HCT116 (cell line): ENCODE results near the gene RINL. TPM values are rescaled to one million over a fixed set of nuclear protein-coding genes. Genes with fewer than 3 reads are reported as not detected.

Experiments used
- ATAC-seq: fragments of 200-7000 bp; cut with Tn5 transposase; 2 replicates; pipeline ENCODE4 v1.9.1; 2020; ENCODE audit warnings: mild to moderate bottlenecking, moderate library complexity
- BruUV-seq: library from RNA; stranded (reverse); fragments of 400-500 nt; replicated peaks from 2 replicates; lab custom pipeline; 2021; lab: Mats Ljungman, UMichigan
- CTCF ChIA-PET: fragments of 300-600 bp; sonication (Branson Sonifier 250); formaldehyde crosslinking; loops from one replicate; lab custom pipeline; 2021; ENCODE audit warnings: antibody characterized with exemption; lab: Charles Lee
- POLR2A ChIA-PET: fragments of 300-600, 350-600 bp; sonication (Branson Sonifier 250); formaldehyde crosslinking; loops from one replicate; lab custom pipeline; 2021; ENCODE audit warnings: antibody characterized with exemption; lab: Charles Lee
- RAD21 ChIA-PET, 2 experiments: fragments of 300-600 bp; sonication (Branson Sonifier 250); formaldehyde crosslinking; loops; one replicate each; lab custom pipeline; 2023; ENCODE audit warnings: low total read pairs in 2 of 2; ENCODE audit not compliant: uncharacterized antibody in 2 of 2, unreplicated experiment in 2 of 2, low non-redundant PET in 1 of 2; lab: Charles Lee
- DNase-seq: peaks from one replicate; pipeline ENCODE4 v3.0.0-alpha.2; 2010; ENCODE audit warnings: low read depth, low spot score
- H2AFZ ChIP-seq: fragments of 200-600 bp; shearing (Covaris generic), sonication (generic); 2 replicates; pipeline ENCODE4 v1.6.1; 2017; ENCODE audit warnings: low read depth, mixed run types, mixed read lengths, antibody characterized with exemption, low read length; ENCODE audit not compliant: poor library complexity, severe bottlenecking
- H3K27ac ChIP-seq: 2 replicates; pipeline ENCODE4 v1.5.1; 2012; ENCODE audit warnings: low read depth, low read length
- H3K27me3 ChIP-seq: fragments of 200-600 bp; sonication (generic); 2 replicates; pipeline ENCODE4 v1.6.1; 2016; ENCODE audit warnings: mixed run types, low read length, mixed read lengths; ENCODE audit not compliant: insufficient read depth
- H3K36me3 ChIP-seq, 2 experiments: fragments of 200-500 bp in 1 of 2; fragments of 200-600 bp in 1 of 2; sonication (Bioruptor generic) in 1 of 2; sonication (generic) in 1 of 2; 2 replicates each; pipeline versions ENCODE4 v1.5.1 to v1.6.1; 2014 to 2016; ENCODE audit warnings: low read length in 2 of 2, inconsistent platforms in 1 of 2, mixed read lengths in 1 of 2, mixed run types in 1 of 2; ENCODE audit not compliant: insufficient read depth in 2 of 2, control insufficient read depth in 1 of 2
- H3K4me1 ChIP-seq, 2 experiments: fragments of 200-600 bp in 1 of 2; sonication (generic) in 1 of 2; 2 replicates each; pipeline versions ENCODE4 v1.5.1 to v1.6.1; 2012 to 2017; ENCODE audit warnings: low read length in 2 of 2, inconsistent platforms in 1 of 2, mild to moderate bottlenecking in 1 of 2, mixed read lengths in 1 of 2, mixed run types in 1 of 2, moderate library complexity in 1 of 2; ENCODE audit not compliant: insufficient read depth in 2 of 2, control insufficient read depth in 1 of 2
- H3K4me2 ChIP-seq: fragments of 200-600 bp; sonication (generic); 2 replicates; pipeline ENCODE4 v1.6.1; 2017; ENCODE audit warnings: mixed run types, low read length, mixed read lengths
- H3K4me3 ChIP-seq, 2 experiments: fragments of 200-600 bp in 1 of 2; sonication (generic) in 1 of 2; replicated peaks in 1 of 2; 2 replicates each; pipeline ENCODE4 v1.5.1; 2011 to 2016; ENCODE audit warnings: low read length in 2 of 2, control low read depth in 1 of 2, low read depth in 1 of 2, mild to moderate bottlenecking in 1 of 2, mixed read lengths in 1 of 2, mixed run types in 1 of 2
- H3K79me2 ChIP-seq: fragments of 200-600 bp; sonication (generic); 2 replicates; pipeline ENCODE4 v1.6.1; 2017; ENCODE audit warnings: mild to moderate bottlenecking, mixed run types, low read length, moderate library complexity, mixed read lengths; ENCODE audit not compliant: insufficient read depth
- H3K9ac ChIP-seq: fragments of 200-600 bp; sonication (generic); 2 replicates; pipeline ENCODE4 v1.6.1; 2016; ENCODE audit warnings: low read length, mixed read lengths
- H3K9me2 ChIP-seq: fragments of 200-600 bp; sonication (generic), shearing (Covaris generic); 2 replicates; pipeline ENCODE4 v1.6.1; 2017; ENCODE audit warnings: mixed run types, mild to moderate bottlenecking, moderate library complexity; ENCODE audit not compliant: insufficient read depth
- H3K9me3 ChIP-seq, 2 experiments: fragments of 200-500 bp in 1 of 2; fragments of 200-600 bp in 1 of 2; sonication (Bioruptor generic) in 1 of 2; sonication (generic) in 1 of 2; 2 replicates each; pipeline ENCODE4 v1.6.1; 2014 to 2017; ENCODE audit warnings: low read length in 2 of 2, mixed read lengths in 2 of 2, inconsistent platforms in 1 of 2, low read depth in 1 of 2, mild to moderate bottlenecking in 1 of 2, mixed run types in 1 of 2, moderate library complexity in 1 of 2; ENCODE audit not compliant: control insufficient read depth in 1 of 2, insufficient read depth in 1 of 2
- H4K20me1 ChIP-seq: fragments of 200-600 bp; sonication (generic), shearing (Covaris generic); 2 replicates; pipeline ENCODE4 v1.6.1; 2017; ENCODE audit warnings: mixed run types, mild to moderate bottlenecking, moderate library complexity; ENCODE audit not compliant: insufficient read depth
- ATF3 ChIP-seq: IDR thresholded peaks from 2 replicates; pipeline ENCODE4 v1.6.1; 2012
- CBX3 ChIP-seq: IDR thresholded peaks from 2 replicates; pipeline ENCODE4 v1.6.1; 2012; ENCODE audit warnings: low read depth
- CEBPB ChIP-seq: IDR thresholded peaks from 2 replicates; pipeline ENCODE4 v1.6.1; 2012; ENCODE audit warnings: low read depth
- EGR1 ChIP-seq: IDR thresholded peaks from 2 replicates; pipeline ENCODE4 v1.6.1; 2012; ENCODE audit warnings: low read depth
- ELF1 ChIP-seq: IDR thresholded peaks from 2 replicates; pipeline ENCODE4 v1.6.1; 2012; ENCODE audit warnings: low read depth, borderline replicate concordance
- EZH2 ChIP-seq: fragments of 200-600 bp; sonication (generic); IDR thresholded peaks from 2 replicates; pipeline ENCODE4 v1.6.1; 2017; ENCODE audit warnings: antibody characterized with exemption, mixed run types
- EZH2phosphoT487 ChIP-seq: fragments of 200-600 bp; IDR thresholded peaks from 2 replicates; pipeline ENCODE4 v1.6.1; 2018; ENCODE audit warnings: antibody characterized with exemption, borderline replicate concordance
- FOSL1 ChIP-seq: IDR thresholded peaks from 2 replicates; pipeline ENCODE4 v1.6.1; 2012; ENCODE audit warnings: low read depth
- JUND ChIP-seq: IDR thresholded peaks from 2 replicates; pipeline ENCODE4 v1.6.1; 2012
- RAD21 ChIP-seq: IDR thresholded peaks from 2 replicates; pipeline ENCODE4 v1.6.1; 2012; ENCODE audit warnings: low read depth, mild to moderate bottlenecking
- SIN3A ChIP-seq: IDR thresholded peaks from 2 replicates; pipeline ENCODE4 v1.6.1; 2012; ENCODE audit warnings: low read depth
- SP1 ChIP-seq: IDR thresholded peaks from 2 replicates; pipeline ENCODE4 v1.6.1; 2012; ENCODE audit warnings: low read depth
- SRF ChIP-seq: IDR thresholded peaks from 2 replicates; pipeline ENCODE4 v1.6.1; 2012; ENCODE audit warnings: low read depth
- TCF7L2 ChIP-seq: IDR thresholded peaks from 2 replicates; pipeline ENCODE4 v1.7.0; 2011; ENCODE audit warnings: borderline replicate concordance, inconsistent platforms; ENCODE audit not compliant: insufficient read depth, insufficient read length; ENCODE audit errors: extremely low read depth
- YY1 ChIP-seq: IDR thresholded peaks from 2 replicates; pipeline ENCODE4 v1.6.1; 2011; ENCODE audit warnings: low read length, low read depth, moderate library complexity, mild to moderate bottlenecking; ENCODE audit not compliant: insufficient replicate concordance; ENCODE audit errors: extremely low read depth
- ZNF274 ChIP-seq: fragments of 200-500 bp; sonication (Bioruptor generic); IDR thresholded peaks from 2 replicates; pipeline ENCODE4 v1.6.1; 2014; ENCODE audit warnings: mild to moderate bottlenecking, low read depth, low read length, inconsistent platforms
- intact Hi-C: fragments of 100-400 bp; cut with micrococcal nuclease; formaldehyde crosslinking; loops from 2 replicates; pipeline ENCODE4 v1.10.0; 2022
- total RNA-seq: library from RNA; stranded (reverse); gene quantifications from one replicate; pipeline ENCODE4 v1.2.1, GENCODE V29; 2021; ENCODE audit not compliant: unreplicated experiment
- TF ChIP-seq, protein P1 (sequence below): IDR thresholded peaks from 2 replicates; pipeline ENCODE4 v1.6.1; 2012
- TF ChIP-seq, protein P2 (sequence below): IDR thresholded peaks from 2 replicates; pipeline ENCODE4 v1.6.1; 2011; ENCODE audit warnings: mild to moderate bottlenecking, low read length, moderate library complexity; ENCODE audit not compliant: insufficient replicate concordance; ENCODE audit errors: extremely low read depth
- TF ChIP-seq, protein P3 (sequence below), 3 experiments: fragments of 200-600 bp in 1 of 3; sonication (generic) in 1 of 3; IDR thresholded peaks in 2 of 3; conservative IDR thresholded peaks in 1 of 3; 2 replicates each; pipeline ENCODE4 v1.5.1; 2012 to 2017; ENCODE audit warnings: low read depth in 2 of 3, low read length in 2 of 3, antibody characterized with exemption in 1 of 3, borderline replicate concordance in 1 of 3, control low read depth in 1 of 3, mild to moderate bottlenecking in 1 of 3, mixed read lengths in 1 of 3, mixed run types in 1 of 3, moderate library complexity in 1 of 3; ENCODE audit not compliant: insufficient read depth in 1 of 3

RINL gene
- total RNA-seq, 1 experiment from 2014 or later = 28.6 TPM

DNA sequence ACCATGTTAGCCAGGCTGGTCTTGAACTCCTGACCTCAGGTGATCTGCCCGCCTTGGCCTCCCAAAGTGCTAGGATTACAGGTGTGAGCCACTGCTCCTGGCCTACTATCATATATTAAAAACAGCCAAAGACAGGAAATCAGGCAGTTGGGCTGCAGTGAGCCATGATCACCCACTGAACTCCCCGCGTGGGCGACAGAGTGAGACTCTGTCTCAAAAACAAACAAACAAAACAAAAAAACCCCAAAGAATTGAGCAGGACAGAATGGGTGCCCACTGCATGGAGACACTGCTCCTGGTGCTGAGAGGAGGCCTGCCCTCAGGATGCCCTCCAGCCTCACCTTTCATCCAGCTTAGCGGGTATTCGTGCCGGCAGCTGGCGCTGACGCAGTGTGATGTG is 5.2 kb upstream of the RINL start (continued):
- TF ChIP-seq ZNF274 = no peak

DNA sequence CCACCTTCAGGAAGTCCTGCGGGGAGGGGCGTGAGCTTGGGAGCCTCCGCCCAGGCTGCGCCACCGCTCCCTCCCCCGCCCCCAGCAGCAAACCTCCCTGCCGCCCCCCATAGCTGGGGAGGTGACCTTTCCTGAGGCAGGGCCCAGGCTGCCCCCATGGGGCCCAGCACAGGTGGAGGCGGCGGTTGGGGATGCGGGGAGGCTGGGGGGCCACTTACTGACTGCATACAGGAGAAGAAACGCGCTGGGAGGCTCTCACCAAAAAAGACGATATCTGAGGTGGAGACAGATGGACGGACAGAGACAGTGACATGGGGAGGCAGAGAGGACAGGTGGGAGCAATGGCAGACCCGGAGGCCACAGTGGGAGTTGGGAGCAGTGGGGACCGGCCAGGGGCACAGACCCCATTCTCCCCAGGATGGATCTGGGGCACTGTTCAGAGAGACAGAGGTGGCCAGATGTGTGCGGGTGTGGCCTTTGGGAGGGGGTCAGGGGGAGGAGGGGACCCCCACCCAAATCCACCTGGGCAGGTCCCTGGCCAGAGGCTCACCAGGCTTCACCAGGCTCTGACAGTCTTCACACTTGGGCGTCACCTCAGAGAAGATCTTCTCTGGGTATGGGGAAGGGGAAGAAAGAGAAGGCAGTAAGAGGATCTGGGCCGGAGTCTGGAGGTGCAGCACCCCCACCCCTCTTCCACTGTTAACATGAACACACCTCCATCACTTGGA is 3.0 kb upstream of the RINL start:
- ChIA-PET CTCF (no interaction called here), RAD21 (no interaction called here)
- TF ChIP-seq CBX3 (no peak), SP1 (no peak), SIN3A (no peak), EZH2 (no peak), YY1 (no peak), FOSL1 (no peak), ELF1 (no peak), SRF (no peak), EZH2phosphoT487 (no peak), TCF7L2 (no peak), RAD21 (no peak), ZNF274 (no peak), CEBPB (no peak), EGR1 (no peak), ATF3 (no peak), JUND (no peak)
- TF ChIP-seq, protein P1, sequence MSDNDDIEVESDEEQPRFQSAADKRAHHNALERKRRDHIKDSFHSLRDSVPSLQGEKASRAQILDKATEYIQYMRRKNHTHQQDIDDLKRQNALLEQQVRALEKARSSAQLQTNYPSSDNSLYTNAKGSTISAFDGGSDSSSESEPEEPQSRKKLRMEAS = no peak
- TF ChIP-seq, protein P2, sequence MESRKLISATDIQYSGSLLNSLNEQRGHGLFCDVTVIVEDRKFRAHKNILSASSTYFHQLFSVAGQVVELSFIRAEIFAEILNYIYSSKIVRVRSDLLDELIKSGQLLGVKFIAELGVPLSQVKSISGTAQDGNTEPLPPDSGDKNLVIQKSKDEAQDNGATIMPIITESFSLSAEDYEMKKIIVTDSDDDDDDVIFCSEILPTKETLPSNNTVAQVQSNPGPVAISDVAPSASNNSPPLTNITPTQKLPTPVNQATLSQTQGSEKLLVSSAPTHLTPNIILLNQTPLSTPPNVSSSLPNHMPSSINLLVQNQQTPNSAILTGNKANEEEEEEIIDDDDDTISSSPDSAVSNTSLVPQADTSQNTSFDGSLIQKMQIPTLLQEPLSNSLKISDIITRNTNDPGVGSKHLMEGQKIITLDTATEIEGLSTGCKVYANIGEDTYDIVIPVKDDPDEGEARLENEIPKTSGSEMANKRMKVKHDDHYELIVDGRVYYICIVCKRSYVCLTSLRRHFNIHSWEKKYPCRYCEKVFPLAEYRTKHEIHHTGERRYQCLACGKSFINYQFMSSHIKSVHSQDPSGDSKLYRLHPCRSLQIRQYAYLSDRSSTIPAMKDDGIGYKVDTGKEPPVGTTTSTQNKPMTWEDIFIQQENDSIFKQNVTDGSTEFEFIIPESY = no peak
- TF ChIP-seq, protein P3, sequence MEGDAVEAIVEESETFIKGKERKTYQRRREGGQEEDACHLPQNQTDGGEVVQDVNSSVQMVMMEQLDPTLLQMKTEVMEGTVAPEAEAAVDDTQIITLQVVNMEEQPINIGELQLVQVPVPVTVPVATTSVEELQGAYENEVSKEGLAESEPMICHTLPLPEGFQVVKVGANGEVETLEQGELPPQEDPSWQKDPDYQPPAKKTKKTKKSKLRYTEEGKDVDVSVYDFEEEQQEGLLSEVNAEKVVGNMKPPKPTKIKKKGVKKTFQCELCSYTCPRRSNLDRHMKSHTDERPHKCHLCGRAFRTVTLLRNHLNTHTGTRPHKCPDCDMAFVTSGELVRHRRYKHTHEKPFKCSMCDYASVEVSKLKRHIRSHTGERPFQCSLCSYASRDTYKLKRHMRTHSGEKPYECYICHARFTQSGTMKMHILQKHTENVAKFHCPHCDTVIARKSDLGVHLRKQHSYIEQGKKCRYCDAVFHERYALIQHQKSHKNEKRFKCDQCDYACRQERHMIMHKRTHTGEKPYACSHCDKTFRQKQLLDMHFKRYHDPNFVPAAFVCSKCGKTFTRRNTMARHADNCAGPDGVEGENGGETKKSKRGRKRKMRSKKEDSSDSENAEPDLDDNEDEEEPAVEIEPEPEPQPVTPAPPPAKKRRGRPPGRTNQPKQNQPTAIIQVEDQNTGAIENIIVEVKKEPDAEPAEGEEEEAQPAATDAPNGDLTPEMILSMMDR (IDR thresholded peaks at IDR 0.05 in 2 of 3, conservative IDR thresholded peaks at IDR 0.05 in 1 of 3; ENCODE audit: borderline replicate concordance in 1 of 3, insufficient read depth in 1 of 3, low read depth in 2 of 3, low read length in 2 of 3) = no peak

More for the DNA sequence above, 3.0 kb upstream of the RINL start:
- DNase-seq (no peak), ATAC-seq (no peak)
- intact Hi-C loops = no loop called here
- Histone ChIP-seq H3K36me3 (no peaks in the 10 kb centered on the region), H3K4me3 (no peak overlapping the region), H4K20me1 (no peaks in the 10 kb centered on the region), H3K9me2 (no peaks in the 10 kb centered on the region), H2AFZ (no peak overlapping the region), H3K4me1 (peaks cover 12 to 16% of the 10 kb centered on the region in 2 experiments; a peak in 3 of 4 replicates), H3K9ac (no peak overlapping the region), H3K4me2 (no peak overlapping the region), H3K27ac (no peak overlapping the region), H3K27me3 (no peaks in the 10 kb centered on the region), H3K9me3 (no peaks in the 10 kb centered on the region), H3K79me2 (no peaks in the 10 kb centered on the region)
- no TSS peak for BruUV-seq
- POLR2A ChIA-PET = no interaction called here
